ENCODE data around the gene NBPF3.
"Not testable (repeated sequence)": the region's sequence is repeated elsewhere in the genome, so short reads cannot be mapped to it uniquely, and the experiment has no call there.

NBPF3 gene

DNA sequence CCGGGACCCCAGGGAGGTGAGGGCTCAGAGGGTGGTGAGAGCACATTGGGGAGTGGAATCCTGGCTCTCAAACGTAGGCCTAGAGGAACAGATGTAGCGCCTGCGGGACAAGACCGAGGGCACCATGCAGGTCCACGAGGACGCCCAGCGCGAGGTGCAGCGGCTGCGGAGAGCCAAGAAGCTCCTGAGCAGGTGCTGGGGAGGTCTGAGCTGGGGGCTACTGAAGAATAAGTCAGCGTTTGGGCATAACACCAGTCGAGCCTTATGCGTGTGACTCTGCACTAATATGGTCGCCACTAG lies 2.6 kb upstream of the NBPF3 start:
- FAIRE-seq (no peak), DNase-seq (ENCODE audit: insufficient read length, low spot score) (no peak)

DNA sequence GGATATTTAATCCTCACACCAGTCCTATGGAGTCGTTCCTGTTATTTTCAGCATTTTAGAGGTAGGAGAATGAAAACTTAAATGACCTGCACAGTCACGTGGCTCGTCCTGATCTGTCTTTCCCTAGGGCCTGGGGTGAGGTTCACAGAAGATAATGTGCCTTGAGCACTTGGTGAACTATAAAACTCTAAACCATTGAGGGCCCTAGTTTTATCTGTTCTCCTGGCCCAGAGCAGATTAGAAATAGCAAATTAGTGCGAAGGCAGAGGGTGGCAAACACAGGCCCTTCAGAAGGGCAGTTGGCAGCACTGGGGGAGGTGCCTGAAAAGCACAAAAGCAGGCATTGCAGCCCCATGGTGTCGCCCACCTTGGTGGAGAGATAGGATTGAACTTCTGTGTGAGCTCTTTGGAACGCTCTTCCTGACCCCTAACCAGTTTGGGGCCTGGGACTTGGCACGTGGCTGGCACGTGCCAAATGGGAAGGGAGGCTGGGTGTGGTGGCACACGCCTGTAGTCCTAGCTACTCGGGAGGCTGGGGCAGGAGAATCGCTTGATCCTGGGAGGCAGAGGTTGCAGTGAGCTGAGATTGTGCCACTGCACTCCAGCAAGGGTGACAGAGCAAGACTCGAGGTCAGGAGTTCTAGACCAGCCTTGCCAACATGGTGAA lies 1.2 kb upstream of the NBPF3 start:
- FAIRE-seq; DNase-seq (ENCODE audit: insufficient read length, low spot score): not testable (repeated sequence)

GRCh38 chr1:21439345-21439720 lies 604 bp upstream of the NBPF3 start:
- no peak for FAIRE-seq
- DNase-seq (ENCODE audit: insufficient read length, low spot score): no peak

DNA sequence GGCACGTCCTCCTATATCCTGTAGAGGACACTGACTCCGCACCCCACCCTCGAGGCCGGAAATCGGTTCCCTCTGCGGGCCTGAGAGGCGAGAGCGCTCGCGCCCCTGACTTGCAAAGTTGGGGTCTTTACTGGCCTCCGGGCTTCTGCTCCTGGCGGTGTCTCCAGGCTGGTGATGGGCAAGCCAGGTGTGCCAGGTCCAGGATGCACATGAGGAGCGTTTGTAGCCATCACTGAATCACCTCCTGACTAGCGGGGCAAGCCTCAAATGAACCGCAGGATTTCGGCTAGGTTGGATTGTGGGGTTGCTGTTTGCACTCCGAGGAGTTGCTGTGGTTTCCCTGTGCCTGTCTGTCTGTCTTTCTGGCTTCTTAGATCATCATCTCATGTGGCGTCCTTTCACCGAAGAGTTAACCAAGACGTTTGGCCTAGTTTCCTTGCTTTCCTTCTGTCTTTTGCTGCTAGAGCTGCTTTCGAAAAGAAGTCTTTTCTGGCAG lies 741 bp downstream of the NBPF3 start:
- not testable (repeated sequence) for FAIRE-seq; DNase-seq (ENCODE audit: insufficient read length, low spot score)

DNA sequence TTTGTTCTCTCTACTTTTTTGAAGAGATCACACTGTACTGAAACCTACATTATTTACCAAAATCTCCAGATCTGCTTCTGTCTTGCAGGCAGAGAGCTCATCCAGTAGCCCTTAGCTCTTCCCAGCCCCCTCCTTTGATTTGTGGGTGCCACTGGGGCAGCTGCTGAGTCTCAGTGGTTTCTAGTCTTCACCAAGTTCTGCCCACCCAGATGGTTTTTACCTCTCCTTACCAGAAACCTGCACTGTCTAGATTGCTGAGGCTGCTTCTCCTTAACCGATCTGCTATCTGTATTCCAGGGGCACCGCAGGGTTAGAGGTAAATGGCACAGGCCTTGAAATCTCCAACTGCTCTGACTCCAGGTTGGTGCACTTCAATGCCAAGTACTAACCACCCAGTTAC lies 6.7 kb downstream of the NBPF3 start:
- FAIRE-seq: not testable (repeated sequence)

DNA sequence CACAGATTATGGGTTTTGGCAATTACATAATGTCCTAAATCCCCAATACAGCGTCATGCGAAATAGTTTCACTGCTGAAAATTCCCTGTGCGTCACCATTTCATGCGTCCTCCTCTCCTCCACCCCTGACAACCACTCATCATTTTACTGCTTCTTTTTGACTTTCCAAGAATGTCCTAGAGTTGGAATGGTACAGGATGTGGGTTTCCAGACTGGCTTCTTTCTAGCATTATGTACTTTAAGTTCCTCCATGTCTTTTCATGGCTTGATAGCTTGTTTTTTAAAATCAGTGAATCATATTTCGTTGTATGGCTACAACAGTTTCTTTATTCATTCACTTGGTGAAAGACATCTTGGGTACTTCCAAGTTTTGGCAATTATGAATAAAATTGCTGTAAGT lies 7.4 kb downstream of the NBPF3 start:
- FAIRE-seq: no peak
- DNase-seq (ENCODE audit: insufficient read length, low spot score): no peak

More for the DNA sequence above, 6.7 kb downstream of the NBPF3 start:
- not testable (repeated sequence) for DNase-seq (ENCODE audit: insufficient read length, low spot score)

DNA sequence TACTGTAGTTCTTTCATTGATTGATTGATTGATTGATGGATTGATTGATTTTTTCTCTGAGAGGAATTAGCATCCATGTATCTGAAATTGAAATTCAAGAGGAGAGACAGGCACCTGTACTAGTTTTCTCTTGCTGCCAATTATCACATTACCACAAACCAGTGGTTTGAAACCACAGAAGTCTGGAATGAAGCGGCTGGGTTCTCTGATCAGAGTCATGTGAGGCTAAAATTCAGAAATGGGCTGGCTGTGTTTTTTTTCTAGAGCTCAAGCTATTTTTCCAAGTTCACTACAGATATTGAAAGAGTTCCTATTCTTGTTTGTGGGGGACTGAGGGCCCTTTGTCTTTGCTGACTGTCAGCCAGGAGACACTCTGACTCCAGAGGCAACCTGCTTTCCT lies 10.0 kb downstream of the NBPF3 start:
- FAIRE-seq (no peak), DNase-seq (ENCODE audit: insufficient read length, low spot score) (no peak)

GRCh38 chr1:21451212-21451611 lies 11.3 kb downstream of the NBPF3 start:
- FAIRE-seq (no peak), DNase-seq (ENCODE audit: insufficient read length, low spot score) (no peak)

DNA sequence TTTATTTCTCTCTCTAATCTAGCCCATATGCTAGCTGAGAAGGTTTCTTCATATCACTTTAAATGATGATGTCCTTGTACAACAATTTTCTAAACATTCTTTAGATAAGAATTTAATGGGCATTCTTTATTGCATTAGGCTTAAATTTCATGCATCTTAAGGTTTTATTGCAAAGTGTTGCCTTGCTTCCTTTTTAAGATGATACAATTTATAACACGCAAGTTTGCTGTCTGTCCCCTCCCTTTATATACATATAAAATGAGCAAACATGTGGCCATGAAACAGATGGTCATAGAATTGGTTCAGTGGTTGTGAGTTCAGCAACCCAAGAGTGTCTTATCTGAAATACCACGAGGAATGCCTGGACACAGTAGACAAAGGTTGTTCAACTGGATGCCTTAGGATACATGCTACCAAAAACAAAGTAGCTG lies 12.1 kb downstream of the NBPF3 start:
- DNase-seq (ENCODE audit: insufficient read length, low spot score) (no peak), FAIRE-seq (no peak)

GRCh38 chr1:21453964-21454614 lies 14.2 kb downstream of the NBPF3 start:
- FAIRE-seq; DNase-seq (ENCODE audit: insufficient read length, low spot score): not testable (repeated sequence)

DNA sequence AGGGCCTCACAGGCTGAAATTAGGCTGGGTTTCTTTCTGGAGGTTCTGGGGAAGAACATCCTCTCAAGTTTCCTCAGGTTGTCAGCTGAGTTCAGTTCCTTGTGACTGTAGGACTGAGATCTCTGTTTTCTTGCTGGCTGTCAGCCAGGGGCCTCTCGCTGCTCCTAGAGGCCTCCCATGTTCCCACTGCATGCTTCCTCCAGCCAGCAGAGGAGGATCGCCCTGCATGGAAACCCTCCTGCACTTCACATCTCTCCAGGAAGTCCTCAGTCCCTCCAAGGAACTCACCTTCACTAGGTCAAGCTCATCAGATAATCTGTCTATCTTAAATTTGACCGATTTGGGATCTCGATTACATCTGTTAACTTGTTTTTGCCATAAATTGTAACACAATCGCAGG lies 15.0 kb downstream of the NBPF3 start:
- not testable (repeated sequence) for FAIRE-seq; DNase-seq (ENCODE audit: insufficient read length, low spot score)

GRCh38 chr1:21457654-21458053 lies 17.7 kb downstream of the NBPF3 start:
- no peak for DNase-seq (ENCODE audit: insufficient read length, low spot score)

GRCh38 chr1:21465127-21465526 lies 25.2 kb downstream of the NBPF3 start:
- not testable (repeated sequence) for FAIRE-seq; DNase-seq (ENCODE audit: insufficient read length, low spot score)

More at GRCh38 chr1:21457654-21458053, 17.7 kb downstream of the NBPF3 start:
- FAIRE-seq: no peak

DNA sequence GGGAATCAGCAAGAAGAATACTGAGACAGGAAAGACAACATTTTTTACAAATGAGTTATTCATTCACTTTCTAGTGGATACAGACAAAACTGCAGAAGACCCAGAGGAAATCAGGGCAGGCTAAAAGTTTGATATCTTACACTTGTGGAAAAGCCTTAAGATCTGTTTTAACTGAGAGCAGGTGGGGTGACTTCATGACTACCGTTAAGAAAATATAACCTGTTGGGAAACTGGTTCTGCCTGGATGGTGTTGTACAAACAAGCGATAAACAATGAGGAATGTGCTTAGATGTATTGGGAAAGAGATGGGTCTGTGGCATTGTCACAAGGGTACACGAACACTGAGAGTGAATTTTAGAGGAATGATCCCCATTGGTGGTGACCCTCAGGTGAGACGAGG lies 28.0 kb downstream of the NBPF3 start:
- not testable (repeated sequence) for FAIRE-seq; DNase-seq (ENCODE audit: insufficient read length, low spot score)

GRCh38 chr1:21468599-21468998 lies 28.7 kb downstream of the NBPF3 start:
- no peak for FAIRE-seq

DNA sequence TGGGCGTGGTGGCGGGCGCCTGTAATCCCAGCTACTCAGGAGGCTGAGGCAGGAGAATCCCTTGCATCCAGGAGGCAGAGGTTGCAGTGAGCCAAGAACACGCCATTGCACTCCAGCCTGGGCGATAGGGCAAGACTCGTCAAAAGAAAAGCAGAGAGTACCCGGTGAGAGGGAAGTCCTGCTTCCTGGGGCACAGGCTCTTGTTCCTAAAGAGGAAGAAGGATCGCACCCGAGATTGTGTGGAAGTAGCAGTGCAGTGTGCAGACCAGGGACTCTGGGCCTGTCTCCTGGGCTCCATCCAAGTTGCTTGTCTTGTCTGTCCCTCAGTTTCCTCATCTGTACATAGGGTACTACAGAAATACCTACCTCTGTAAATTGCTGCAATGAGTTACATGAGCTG lies 29.6 kb downstream of the NBPF3 start:
- DNase-seq (ENCODE audit: insufficient read length, low spot score): no peak
- no peak for FAIRE-seq

More at GRCh38 chr1:21468599-21468998, 28.7 kb downstream of the NBPF3 start:
- DNase-seq (ENCODE audit: insufficient read length, low spot score): no peak

DNA sequence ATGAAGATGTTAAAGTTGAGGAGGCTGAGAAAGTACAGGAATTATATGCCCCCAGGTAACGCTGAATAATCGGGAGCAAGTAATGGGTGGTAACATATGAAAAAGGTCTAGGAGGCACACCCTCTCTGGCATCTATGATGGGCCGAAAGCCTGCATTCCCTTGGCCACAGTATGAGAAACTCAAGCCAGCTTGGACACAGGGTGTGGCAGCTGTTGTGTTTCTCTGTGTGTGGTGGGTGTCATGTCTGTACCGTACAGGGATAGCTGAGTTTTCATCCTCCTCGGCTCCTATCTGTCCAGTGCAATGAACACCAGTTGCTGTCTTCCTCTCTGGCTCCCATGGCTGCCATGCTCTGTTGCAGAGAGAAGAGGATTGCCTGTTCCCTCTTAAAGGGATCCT lies 32.9 kb downstream of the NBPF3 start:
- DNase-seq (ENCODE audit: insufficient read length, low spot score) (no peak), FAIRE-seq (no peak)

- FAIRE-seq (no peak), DNase-seq (ENCODE audit: insufficient read length, low spot score) (no peak)
Observed at GRCh38 chr1:21478356-21478755, 38.4 kb downstream of the NBPF3 start.

DNA sequence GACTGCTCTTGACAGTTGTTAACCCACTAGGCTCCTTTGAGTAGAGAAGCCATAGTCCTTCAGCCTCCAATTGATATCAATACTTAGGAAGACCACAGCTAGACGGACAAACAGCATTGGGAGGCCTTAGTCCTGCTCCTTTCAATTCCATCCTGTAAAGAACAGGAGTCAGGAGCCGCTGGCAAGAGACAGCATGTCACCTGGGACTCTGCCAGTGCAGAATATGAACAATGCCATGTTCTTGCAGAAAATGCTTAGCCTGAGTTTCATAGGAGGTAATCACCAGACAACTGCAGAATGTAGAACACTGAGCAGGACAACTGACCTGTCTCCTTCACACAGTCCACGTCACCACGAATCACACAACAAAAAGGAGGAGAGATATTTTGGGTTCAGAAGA lies 43.9 kb downstream of the NBPF3 start:
- not testable (repeated sequence) for DNase-seq (ENCODE audit: insufficient read length, low spot score); FAIRE-seq

DNA sequence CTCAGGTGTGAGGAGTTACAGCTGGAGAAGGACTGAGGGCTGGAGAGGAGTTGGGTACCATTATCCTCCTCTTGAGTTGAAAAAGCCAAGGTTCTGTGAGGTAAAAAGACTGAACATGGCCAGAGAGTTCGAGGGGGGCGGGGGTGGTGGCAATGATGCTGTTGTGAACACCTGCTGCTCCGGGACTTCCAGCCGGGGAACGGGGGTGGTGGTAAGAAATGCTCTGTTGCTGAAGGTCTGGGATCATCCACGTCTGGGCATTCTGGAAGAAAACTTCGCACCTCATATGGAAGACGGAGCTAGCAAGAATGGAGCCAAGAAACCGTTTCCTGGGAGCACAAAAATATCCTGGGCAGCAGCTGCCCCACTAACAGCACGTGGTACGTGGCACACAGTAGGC lies 49.2 kb downstream of the NBPF3 start:
- DNase-seq (ENCODE audit: insufficient read length, low spot score) (no peak), FAIRE-seq (no peak)

DNA sequence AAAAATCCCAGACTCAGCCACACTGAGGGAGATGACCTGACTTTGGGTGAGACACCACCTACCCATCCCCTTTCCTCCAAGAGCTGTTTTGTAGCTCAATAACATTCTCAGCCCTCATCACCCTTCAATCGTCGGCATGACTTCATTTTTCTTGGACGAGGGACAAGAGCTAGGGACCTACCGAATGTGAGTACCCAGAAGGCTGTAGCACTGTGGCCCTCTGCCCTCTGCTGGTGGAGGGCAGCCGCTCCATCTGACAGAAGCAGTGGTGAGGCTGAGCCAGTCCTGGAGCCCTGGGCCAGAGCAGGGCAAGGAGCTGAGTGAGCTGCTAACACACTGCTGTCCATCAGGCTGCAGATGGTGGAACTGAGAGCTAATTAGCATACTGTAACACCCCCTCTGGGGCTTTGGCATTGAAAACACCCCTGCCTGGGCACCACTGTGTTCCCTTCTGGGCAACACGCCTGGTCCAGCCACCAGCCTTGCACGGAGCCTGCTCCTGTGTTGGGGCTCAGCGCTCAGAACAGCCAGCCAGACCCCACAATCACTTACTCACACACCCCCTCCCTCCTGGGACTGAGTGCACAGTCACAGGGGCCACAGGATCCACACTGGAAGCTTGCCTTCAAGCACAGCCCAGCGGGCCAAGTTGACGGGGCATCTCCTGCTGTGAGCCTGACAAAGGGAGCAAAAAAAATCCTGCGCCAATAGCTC lies 51.0 kb downstream of the NBPF3 start:
- FAIRE-seq (no peak), DNase-seq (ENCODE audit: insufficient read length, low spot score) (no peak)

All from GM19239 (cell line).